GM12865 (cell line): Measurements from ENCODE around the gene CMTM4.

ENCODE experiments used
- DNase-seq: peaks from one replicate; pipeline ENCODE4 v3.0.0; 2010; ENCODE audit warnings: low read depth
- H3K4me3 ChIP-seq: 2 replicates; pipeline ENCODE4 v1.5.1; 2011; ENCODE audit warnings: mild to moderate bottlenecking, low read depth, low read length, control low read depth
- CTCF ChIP-seq: IDR thresholded peaks from 2 replicates; pipeline ENCODE4 v1.5.1; 2011; ENCODE audit warnings: low read length, control low read depth, low read depth, inconsistent platforms; ENCODE audit not compliant: insufficient read depth; ENCODE audit errors: missing control alignments

CMTM4 gene

GRCh38 chr16:66677179-66677578 is 19.4 kb downstream of the CMTM4 start:
- DNase-seq, result no peak
- TF ChIP-seq CTCF, result no peak
- H3K4me3 ChIP-seq, result no peak overlapping the region

GRCh38 chr16:66676599-66676998 is 19.9 kb downstream of the CMTM4 start:
- no peak for DNase-seq
- TF ChIP-seq CTCF, result no peak

GRCh38 chr16:66673691-66674090 is 22.9 kb downstream of the CMTM4 start:
- no peak overlapping the region for H3K4me3 ChIP-seq
- no peak for TF ChIP-seq CTCF
- DNase-seq, result no peak

More at GRCh38 chr16:66676599-66676998, 19.9 kb downstream of the CMTM4 start:
- no peak overlapping the region for H3K4me3 ChIP-seq

- H3K4me3 ChIP-seq, result no peak overlapping the region
- DNase-seq, result no peak
- no peak for TF ChIP-seq CTCF
Measured at GRCh38 chr16:66670691-66671388, 25.7 kb downstream of the CMTM4 start.

GRCh38 chr16:66668777-66669444 is 27.6 kb downstream of the CMTM4 start:
- no peak for TF ChIP-seq CTCF
- H3K4me3 ChIP-seq, result no peak overlapping the region
- DNase-seq, result no peak

GRCh38 chr16:66667944-66668343 is 28.6 kb downstream of the CMTM4 start:
- DNase-seq, result no peak
- H3K4me3 ChIP-seq, result no peak overlapping the region
- no peak for TF ChIP-seq CTCF
